Caco-2 (cell line): ENCODE measurements around the gene HTRA2. TPM values are rescaled to one million over a fixed set of nuclear protein-coding genes. Genes with fewer than 3 reads are reported as not detected.

Experiments used
- BruUV-seq: library from RNA; stranded (reverse); fragments of 400-500 nt; replicated peaks from 2 replicates; lab custom pipeline; 2021; lab: Mats Ljungman, UMichigan
- CTCF ChIA-PET: fragments of 300-600 bp; sonication (Branson Sonifier 250); formaldehyde crosslinking; loops from one replicate; lab custom pipeline; 2022; ENCODE audit warnings: antibody characterized with exemption; lab: Charles Lee
- POLR2A ChIA-PET: fragments of 300-600 bp; sonication (Branson Sonifier 250); formaldehyde crosslinking; loops from one replicate; lab custom pipeline; 2022; ENCODE audit warnings: antibody characterized with exemption; lab: Charles Lee
- DNase-seq, 2 experiments: peaks; one replicate each; pipeline versions ENCODE4 v3.0.0 to v3.0.0-alpha.2; 2020 to 2022
- H3K27me3 ChIP-seq: replicated peaks from 2 replicates; pipeline ENCODE4 v1.6.0; 2011; ENCODE audit warnings: low read length; ENCODE audit not compliant: control insufficient read depth, insufficient read depth
- H3K36me3 ChIP-seq: 2 replicates; pipeline ENCODE4 v1.5.1; 2011; ENCODE audit warnings: low read length; ENCODE audit not compliant: control insufficient read depth, insufficient read depth
- H3K4me1 ChIP-seq: fragments of 250-450 bp; sonication (Bioruptor Pico); 2 replicates; pipeline ENCODE4 v1.5.1; 2020; ENCODE audit warnings: mild to moderate bottlenecking
- H3K4me3 ChIP-seq: 2 replicates; pipeline ENCODE4 v1.5.1; 2011; ENCODE audit warnings: low read depth, mild to moderate bottlenecking, control low read depth, low read length
- H3K9me3 ChIP-seq: fragments of 250-450 bp; sonication (Bioruptor Pico); 2 replicates; pipeline ENCODE4 v1.5.1; 2020; ENCODE audit warnings: mild to moderate bottlenecking, moderate library complexity
- H3K27ac Mint-ChIP-seq: one replicate; pipeline ENCODE4 v1.8.0; 2022; ENCODE audit warnings: mixed read lengths; ENCODE audit not compliant: unreplicated experiment
- H3K27me3 Mint-ChIP-seq: one replicate; pipeline ENCODE4 v1.8.0; 2022; ENCODE audit warnings: mixed read lengths; ENCODE audit not compliant: insufficient read depth, unreplicated experiment
- H3K36me3 Mint-ChIP-seq: one replicate; pipeline ENCODE4 v1.8.0; 2022; ENCODE audit warnings: mild to moderate bottlenecking, mixed read lengths; ENCODE audit not compliant: insufficient read depth, unreplicated experiment
- H3K4me1 Mint-ChIP-seq: one replicate; pipeline ENCODE4 v1.8.0; 2022; ENCODE audit warnings: low read depth, mixed read lengths; ENCODE audit not compliant: unreplicated experiment
- H3K4me3 Mint-ChIP-seq: one replicate; pipeline ENCODE4 v1.8.0; 2022; ENCODE audit warnings: mild to moderate bottlenecking, moderate library complexity, mixed read lengths; ENCODE audit not compliant: unreplicated experiment
- H3K9me3 Mint-ChIP-seq: one replicate; pipeline ENCODE4 v1.8.0; 2022; ENCODE audit warnings: mixed read lengths; ENCODE audit not compliant: unreplicated experiment
- intact Hi-C: fragments of 100-400 bp; cut with micrococcal nuclease; formaldehyde crosslinking; loops from one replicate; pipeline ENCODE4 v1.10.0; 2022; ENCODE audit not compliant: unreplicated experiment
- total RNA-seq: library from RNA; stranded (reverse); gene quantifications from 2 replicates; pipeline ENCODE4 v1.2.3, GENCODE V29; 2022
- TF ChIP-seq, protein P1 (sequence below), 2 experiments: fragments of 200-600 bp in 1 of 2; IDR thresholded peaks; 1 replicate in 1 of 2; 2 replicates in 1 of 2; pipeline versions ENCODE4 v1.5.1 to v1.8.0; 2011 to 2022; ENCODE audit warnings: antibody characterized with exemption in 1 of 2, control low read depth in 1 of 2, inconsistent platforms in 1 of 2, low read depth in 1 of 2, low read length in 1 of 2, mild to moderate bottlenecking in 1 of 2, moderate library complexity in 1 of 2; ENCODE audit not compliant: insufficient read depth in 1 of 2, severe bottlenecking in 1 of 2, unreplicated experiment in 1 of 2

Gene HTRA2
- total RNA-seq, 1 experiment from 2014 or later = 27.3 TPM

DNA sequence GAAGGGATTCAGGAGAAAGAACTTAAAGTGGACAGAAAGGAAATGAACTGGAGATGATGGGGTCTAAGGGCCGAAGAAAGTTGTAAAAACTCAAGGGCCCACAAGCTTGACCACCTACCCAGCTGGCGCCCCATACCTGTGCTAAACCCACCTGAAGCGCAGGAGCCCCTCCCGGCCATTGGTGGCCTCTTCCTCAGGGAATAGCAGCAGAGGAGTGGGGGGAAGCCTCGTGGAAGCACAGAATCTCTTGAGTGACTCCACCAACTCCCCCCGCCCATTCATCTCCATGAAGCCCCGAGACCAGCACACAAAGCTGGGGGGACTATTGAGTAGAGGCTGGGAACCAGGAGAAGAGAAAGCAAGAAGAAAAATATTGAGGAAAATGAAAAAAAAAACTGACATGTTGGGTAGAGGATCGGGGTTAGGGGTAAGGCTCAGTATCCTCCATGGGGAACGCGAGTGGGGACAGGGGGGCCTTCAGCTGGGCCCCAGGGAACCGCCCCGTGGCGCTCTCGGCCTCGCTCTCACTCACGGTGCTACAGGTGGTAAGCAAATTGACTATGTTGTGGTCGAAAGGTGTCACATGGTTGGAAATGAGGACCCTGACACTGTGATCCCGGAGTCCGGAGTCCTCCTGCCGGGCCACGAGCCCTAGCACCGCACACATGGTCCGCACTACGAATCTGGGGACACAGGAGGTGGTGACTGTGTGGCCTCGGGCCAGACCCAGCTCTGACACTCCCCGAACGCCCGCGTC, 955 bp upstream of the HTRA2 start:
- intact Hi-C loops = loop anchor here (1.0 to 2.0 kb wide), 7 partner anchors 12 to 74 kb away; partner anchors contain the start of genes INO80B, MRPL53, PCGF1 and TTC31
- TF ChIP-seq, protein P1, sequence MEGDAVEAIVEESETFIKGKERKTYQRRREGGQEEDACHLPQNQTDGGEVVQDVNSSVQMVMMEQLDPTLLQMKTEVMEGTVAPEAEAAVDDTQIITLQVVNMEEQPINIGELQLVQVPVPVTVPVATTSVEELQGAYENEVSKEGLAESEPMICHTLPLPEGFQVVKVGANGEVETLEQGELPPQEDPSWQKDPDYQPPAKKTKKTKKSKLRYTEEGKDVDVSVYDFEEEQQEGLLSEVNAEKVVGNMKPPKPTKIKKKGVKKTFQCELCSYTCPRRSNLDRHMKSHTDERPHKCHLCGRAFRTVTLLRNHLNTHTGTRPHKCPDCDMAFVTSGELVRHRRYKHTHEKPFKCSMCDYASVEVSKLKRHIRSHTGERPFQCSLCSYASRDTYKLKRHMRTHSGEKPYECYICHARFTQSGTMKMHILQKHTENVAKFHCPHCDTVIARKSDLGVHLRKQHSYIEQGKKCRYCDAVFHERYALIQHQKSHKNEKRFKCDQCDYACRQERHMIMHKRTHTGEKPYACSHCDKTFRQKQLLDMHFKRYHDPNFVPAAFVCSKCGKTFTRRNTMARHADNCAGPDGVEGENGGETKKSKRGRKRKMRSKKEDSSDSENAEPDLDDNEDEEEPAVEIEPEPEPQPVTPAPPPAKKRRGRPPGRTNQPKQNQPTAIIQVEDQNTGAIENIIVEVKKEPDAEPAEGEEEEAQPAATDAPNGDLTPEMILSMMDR (IDR thresholded peaks at IDR 0.05; ENCODE audit: insufficient read depth in 1 of 2, low read depth in 1 of 2, low read length in 1 of 2, severe bottlenecking in 1 of 2, unreplicated experiment in 1 of 2) = no peak
- no TSS peak for BruUV-seq
- POLR2A ChIA-PET = interaction anchor here (1.4 kb wide), 2 partner anchors 20 to 71 kb away, joined by 5 read pairs; partner anchors contain the start of gene WBP1
- Mint-ChIP-seq H3K4me3 (peak overlapping the region; percentile 99), H3K4me1 (peaks cover 18% of the 10 kb centered on the region), H3K36me3 (peaks cover 46% of the 10 kb centered on the region), H3K27ac (peak overlapping the region; percentile 99), H3K9me3 (no peaks in the 10 kb centered on the region), H3K27me3 (no peaks in the 10 kb centered on the region)
- no peaks in the 10 kb centered on the region for H3K27me3 ChIP-seq
- peaks cover 6% of the 10 kb centered on the region for H3K4me1 ChIP-seq
- H3K9me3 ChIP-seq = no peaks in the 10 kb centered on the region
- H3K4me3 ChIP-seq = peak overlapping the region; percentile 78
- CTCF ChIA-PET = interaction anchor here (0.8 to 1.4 kb wide), 4 partner anchors 16 to 67 kb away, joined by 3 to 4 read pairs (median 3); no protein-coding TSS in a partner anchor
- DNase-seq = no peak
- H3K36me3 ChIP-seq = peaks cover 9% of the 10 kb centered on the region

GRCh38 chr2:74530239-74531187, 780 bp downstream of the HTRA2 start:
- H3K9me3 Mint-ChIP-seq = no peaks in the 10 kb centered on the region
- peak overlapping the region; percentile 99 for H3K27ac Mint-ChIP-seq
- ChIA-PET POLR2A (interaction anchor here (0.5 to 2.0 kb wide), 9 partner anchors 8 to 331 kb away, joined by 3 to 7 read pairs (median 4); partner anchors contain the start of genes CCDC142, PCGF1, TTC31 and WBP1), CTCF (interaction anchor here (0.6 to 1.7 kb wide), 4 partner anchors 16 to 69 kb away, joined by 3 to 7 read pairs (median 4); partner anchors contain the start of genes CCDC142, TLX2 and TTC31)
- peaks cover 46% of the 10 kb centered on the region for H3K36me3 Mint-ChIP-seq
- peaks cover 18% of the 10 kb centered on the region for H3K4me1 Mint-ChIP-seq
- Histone ChIP-seq H3K4me1 (peaks cover 6% of the 10 kb centered on the region), H3K27me3 (no peaks in the 10 kb centered on the region), H3K36me3 (peaks cover 9% of the 10 kb centered on the region), H3K9me3 (no peaks in the 10 kb centered on the region), H3K4me3 (peak overlapping the region; percentile 78)
- TSS peak; percentile 30 for BruUV-seq
- peak overlapping the region; percentile 99 for H3K4me3 Mint-ChIP-seq
- TF ChIP-seq, protein P1 (IDR thresholded peaks at IDR 0.05; ENCODE audit: insufficient read depth in 1 of 2, low read depth in 1 of 2, low read length in 1 of 2, severe bottlenecking in 1 of 2, unreplicated experiment in 1 of 2) = no peak
- no peaks in the 10 kb centered on the region for H3K27me3 Mint-ChIP-seq
- intact Hi-C loops = no loop called here
- DNase-seq = peak; percentile 58 to 67
